Testis (tissue), 3 donors: ENCODE data around the gene LYSMD1. TPM values are rescaled to one million over a fixed set of nuclear protein-coding genes. Genes with fewer than 3 reads are reported as not detected.

Source experiments
- DNase-seq: peaks from one replicate; pipeline ENCODE4 v3.0.0-alpha.2; 2019
- H3K27ac ChIP-seq, 2 donors: fragments of 200-600 bp; sonication (generic); one replicate each; pipeline ENCODE4 v1.5.1; 2019
- H3K27me3 ChIP-seq: fragments of 200-600 bp; sonication (generic); one replicate; pipeline ENCODE4 v1.5.1; 2019
- H3K36me3 ChIP-seq: fragments of 200-600 bp; sonication (generic); one replicate; pipeline ENCODE4 v1.5.1; 2017; ENCODE audit warnings: low read depth; ENCODE audit errors: missing control alignments
- H3K4me1 ChIP-seq: fragments of 200-600 bp; sonication (generic); one replicate; pipeline ENCODE4 v1.5.1; 2019
- H3K4me3 ChIP-seq, 2 donors: fragments of 200-600 bp; sonication (generic); one replicate each; pipeline ENCODE4 v1.5.1; 2017 to 2019
- H3K9me3 ChIP-seq: fragments of 200-600 bp; sonication (generic); one replicate; pipeline ENCODE4 v1.5.1; 2017
- POLR2A ChIP-seq: fragments of 450-650 bp; IDR thresholded peaks from one replicate; pipeline ENCODE4 v1.6.1; 2017; ENCODE audit warnings: antibody characterized with exemption, mild to moderate bottlenecking, moderate library complexity
- WGBS, 2 donors: methylation state at CpG; one replicate each; pipeline ENCODE4 v1.1.5; 2018; 5-methylcytosine and 5-hydroxymethylcytosine counted together
- intact Hi-C: fragments of 100-400 bp; cut with DNase I; formaldehyde crosslinking; loops from one replicate; pipeline ENCODE4 v1.15.1; 2023; ENCODE audit warnings: low total_unique reads
- polyA plus RNA-seq: library from polyadenylated mRNA; stranded (reverse); fragments of 350-450 nt; fragmentation: Illumina TruSeq; extraction: RNeasy Lipid Tissue Mini Kit (QIAGEN cat#74804); gene quantifications from one replicate; pipeline ENCODE4 v1.2.3, GENCODE V29; 2014; ENCODE audit warnings: low read depth, low replicate concordance; ENCODE audit not compliant: insufficient read depth
- total RNA-seq, 2 donors: library from RNA; depleted of rRNA; stranded (reverse); fragments of >200 nt; gene quantifications; one replicate each; pipeline ENCODE4 v1.2.3, GENCODE V29; 2016
- TF ChIP-seq, protein P1 (sequence below), 3 experiments: fragments of 450-650 bp in 2 of 3; fragments of 200-600 bp in 1 of 3; sonication (generic) in 1 of 3; IDR thresholded peaks; one replicate each; pipeline ENCODE4 v1.5.1; 2016 to 2019; ENCODE audit warnings: antibody characterized with exemption in 3 of 3, mild to moderate bottlenecking in 2 of 3, moderate library complexity in 1 of 3

LYSMD1 gene
- total and polyA plus RNA-seq, 3 donors from 2014 or later: 9.5 to 17.0 (median 14.9) TPM

DNA sequence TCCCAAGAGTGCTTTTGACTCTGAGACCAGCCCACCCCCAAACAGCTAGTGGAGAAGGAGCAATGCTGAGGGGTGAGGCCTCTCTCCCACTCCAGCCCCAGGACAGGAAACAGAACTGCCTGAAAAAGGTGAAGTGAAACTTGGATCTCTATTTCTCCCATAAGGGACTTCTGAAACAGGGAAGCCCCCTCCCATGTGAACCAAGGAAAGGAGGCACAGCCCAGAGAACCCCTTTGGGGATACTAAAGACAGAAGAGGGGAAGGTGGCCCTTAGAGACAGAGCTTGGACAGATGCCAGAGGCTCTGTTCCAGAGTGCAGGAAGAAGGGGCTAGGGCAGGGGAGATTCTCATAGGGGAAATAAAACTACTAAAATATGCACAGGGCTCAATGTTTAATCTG is 6.3 kb downstream of the LYSMD1 start:
- no peak for DNase-seq
- no peaks in the 10 kb centered on the region for H3K36me3 ChIP-seq
- H3K4me3 ChIP-seq: no peak overlapping the region
- H3K9me3 ChIP-seq: no peaks in the 10 kb centered on the region
- TF ChIP-seq POLR2A: no peak
- TF ChIP-seq, protein P1, sequence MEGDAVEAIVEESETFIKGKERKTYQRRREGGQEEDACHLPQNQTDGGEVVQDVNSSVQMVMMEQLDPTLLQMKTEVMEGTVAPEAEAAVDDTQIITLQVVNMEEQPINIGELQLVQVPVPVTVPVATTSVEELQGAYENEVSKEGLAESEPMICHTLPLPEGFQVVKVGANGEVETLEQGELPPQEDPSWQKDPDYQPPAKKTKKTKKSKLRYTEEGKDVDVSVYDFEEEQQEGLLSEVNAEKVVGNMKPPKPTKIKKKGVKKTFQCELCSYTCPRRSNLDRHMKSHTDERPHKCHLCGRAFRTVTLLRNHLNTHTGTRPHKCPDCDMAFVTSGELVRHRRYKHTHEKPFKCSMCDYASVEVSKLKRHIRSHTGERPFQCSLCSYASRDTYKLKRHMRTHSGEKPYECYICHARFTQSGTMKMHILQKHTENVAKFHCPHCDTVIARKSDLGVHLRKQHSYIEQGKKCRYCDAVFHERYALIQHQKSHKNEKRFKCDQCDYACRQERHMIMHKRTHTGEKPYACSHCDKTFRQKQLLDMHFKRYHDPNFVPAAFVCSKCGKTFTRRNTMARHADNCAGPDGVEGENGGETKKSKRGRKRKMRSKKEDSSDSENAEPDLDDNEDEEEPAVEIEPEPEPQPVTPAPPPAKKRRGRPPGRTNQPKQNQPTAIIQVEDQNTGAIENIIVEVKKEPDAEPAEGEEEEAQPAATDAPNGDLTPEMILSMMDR (IDR thresholded peaks at IDR 0.05): no peak
- no peak overlapping the region for H3K27ac ChIP-seq
- no peaks in the 10 kb centered on the region for H3K27me3 ChIP-seq
- H3K4me1 ChIP-seq: peaks cover 8% of the 10 kb centered on the region
- intact Hi-C loops: no loop called here

DNA sequence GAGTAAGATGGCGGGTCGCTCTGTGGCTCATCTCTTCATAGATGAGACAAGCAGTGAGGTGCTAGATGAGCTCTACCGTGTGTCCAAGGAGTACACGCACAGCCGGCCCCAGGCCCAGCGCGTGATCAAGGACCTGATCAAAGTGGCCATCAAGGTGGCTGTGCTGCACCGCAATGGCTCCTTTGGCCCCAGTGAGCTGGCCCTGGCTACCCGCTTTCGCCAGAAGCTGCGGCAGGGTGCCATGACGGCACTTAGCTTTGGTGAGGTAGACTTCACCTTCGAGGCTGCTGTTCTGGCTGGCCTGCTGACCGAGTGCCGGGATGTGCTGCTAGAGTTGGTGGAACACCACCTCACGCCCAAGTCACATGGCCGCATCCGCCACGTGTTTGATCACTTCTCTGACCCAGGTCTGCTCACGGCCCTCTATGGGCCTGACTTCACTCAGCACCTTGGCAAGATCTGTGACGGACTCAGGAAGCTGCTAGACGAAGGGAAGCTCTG is 6.9 kb downstream of the LYSMD1 start:
- no peak overlapping the region for H3K4me3 ChIP-seq
- intact Hi-C loops: no loop called here
- H3K27ac ChIP-seq: no peak overlapping the region
- H3K9me3 ChIP-seq: no peaks in the 10 kb centered on the region
- peaks cover 4% of the 10 kb centered on the region for H3K4me1 ChIP-seq
- H3K36me3 ChIP-seq: no peaks in the 10 kb centered on the region
- H3K27me3 ChIP-seq: no peaks in the 10 kb centered on the region
- TF ChIP-seq, protein P1 (IDR thresholded peaks at IDR 0.05): no peak
- TF ChIP-seq POLR2A: no peak
- 81 to 84% methylated on average over 19 to 22 of the region's 22 CpGs for WGBS, 2 donors
- DNase-seq: no peak

DNA sequence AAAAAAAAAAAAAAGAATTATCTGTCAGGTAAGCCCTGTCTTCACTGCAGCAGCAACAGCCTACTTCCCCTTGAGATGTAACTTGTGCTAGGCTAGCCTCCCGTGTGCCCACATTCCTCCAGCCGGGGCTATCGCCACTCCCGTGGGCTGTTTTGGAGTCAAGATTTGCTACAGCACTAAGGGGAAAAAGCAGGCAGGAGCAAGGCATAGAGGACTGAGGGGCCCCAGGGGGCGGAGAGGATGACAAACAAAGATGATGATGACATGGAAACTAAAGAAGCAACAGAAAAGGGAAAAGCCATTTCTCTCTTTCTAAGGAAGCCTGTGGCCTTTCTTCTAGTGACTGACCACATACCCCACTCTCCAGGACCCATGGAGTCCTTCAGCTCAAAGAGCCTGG is 7.4 kb downstream of the LYSMD1 start:
- Histone ChIP-seq H3K9me3 (no peaks in the 10 kb centered on the region), H3K4me3 (no peak overlapping the region), H3K27ac (no peak overlapping the region), H3K36me3 (no peaks in the 10 kb centered on the region), H3K27me3 (no peaks in the 10 kb centered on the region), H3K4me1 (peaks cover 4% of the 10 kb centered on the region)
- no peak for DNase-seq
- 71 to 77% methylated on average over 5 of the region's 5 CpGs for WGBS, 2 donors
- intact Hi-C loops: no loop called here
- TF ChIP-seq, protein P1 (IDR thresholded peaks at IDR 0.05): no peak
- TF ChIP-seq POLR2A: no peak

DNA sequence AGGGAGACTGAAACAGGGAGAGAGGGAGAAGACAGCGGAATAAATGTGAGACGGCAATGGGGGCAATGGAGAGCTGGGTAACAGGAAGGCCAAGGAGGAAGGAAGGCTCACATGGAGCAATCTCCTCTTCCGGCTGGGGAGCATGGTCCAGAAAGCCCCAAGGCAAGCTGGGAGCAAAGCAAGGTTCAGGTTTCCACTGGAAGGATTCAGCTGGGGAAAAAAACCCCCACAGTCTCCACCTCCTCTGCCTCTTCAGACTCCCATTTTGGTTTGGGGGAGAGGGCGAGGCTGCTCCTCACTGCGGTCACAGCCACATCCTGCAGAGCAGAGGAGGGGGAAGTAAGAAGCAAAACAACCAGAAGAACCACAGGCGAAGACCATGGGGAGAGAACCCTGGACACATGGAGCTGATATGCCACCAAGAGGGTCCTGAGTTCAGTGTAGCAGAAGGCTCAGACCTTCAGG is 8.6 kb downstream of the LYSMD1 start:
- Histone ChIP-seq H3K27ac (no peak overlapping the region), H3K9me3 (no peaks in the 10 kb centered on the region), H3K27me3 (no peaks in the 10 kb centered on the region), H3K4me1 (peaks cover 4% of the 10 kb centered on the region), H3K36me3 (no peaks in the 10 kb centered on the region), H3K4me3 (no peak overlapping the region)
- TF ChIP-seq, protein P1 (IDR thresholded peaks at IDR 0.05): no peak
- no peak for TF ChIP-seq POLR2A
- no peak for DNase-seq
- WGBS, 2 donors: 85 to 89% methylated on average over 6 of the region's 6 CpGs
- intact Hi-C loops: no loop called here

DNA sequence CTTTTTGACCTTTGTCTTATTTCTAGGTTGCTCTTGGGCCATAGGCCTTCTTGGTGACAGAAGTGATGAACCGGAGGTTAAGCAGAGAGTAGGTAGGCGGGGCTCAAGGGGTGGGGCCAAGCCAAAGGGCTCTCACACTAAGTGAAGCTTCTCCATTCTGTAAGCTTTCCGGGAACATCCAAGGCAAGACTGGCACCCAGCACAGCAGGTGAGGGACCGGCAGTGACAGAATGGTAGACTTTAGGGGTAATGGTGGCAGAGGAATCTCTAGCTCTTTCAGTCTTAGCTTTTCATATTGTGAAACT is 9.2 kb downstream of the LYSMD1 start, which contains the start of gene TNFAIP8L2:
Gene TNFAIP8L2 (plus strand): TSS at position 135 of the 305 bp plus-strand sequence. CDS start 2,049 bp downstream, outside the sequence.
- Histone ChIP-seq H3K27ac (peak within 1 kb of the TSS in 1 of 2 donors; percentile 39), H3K27me3 (no peaks in the 10 kb centered on the region), H3K4me3 (no peak within 1 kb of the TSS), H3K4me1 (peaks cover 4% of the 10 kb centered on the region), H3K9me3 (no peaks in the 10 kb centered on the region), H3K36me3 (no peaks in the 10 kb centered on the region)
- TF ChIP-seq, protein P1 (IDR thresholded peaks at IDR 0.05): no peak
- TF ChIP-seq POLR2A: no peak
- intact Hi-C loops: no loop called here
- 68 to 77% methylated on average over 4 of the region's 4 CpGs for WGBS, 2 donors
- DNase-seq: no peak
